Measurements from ENCODE around the gene CNTRL.
"Not testable (repeated sequence)": the region's sequence is repeated elsewhere in the genome, so short reads cannot be mapped to it uniquely, and the experiment has no call there.

Gene CNTRL

DNA sequence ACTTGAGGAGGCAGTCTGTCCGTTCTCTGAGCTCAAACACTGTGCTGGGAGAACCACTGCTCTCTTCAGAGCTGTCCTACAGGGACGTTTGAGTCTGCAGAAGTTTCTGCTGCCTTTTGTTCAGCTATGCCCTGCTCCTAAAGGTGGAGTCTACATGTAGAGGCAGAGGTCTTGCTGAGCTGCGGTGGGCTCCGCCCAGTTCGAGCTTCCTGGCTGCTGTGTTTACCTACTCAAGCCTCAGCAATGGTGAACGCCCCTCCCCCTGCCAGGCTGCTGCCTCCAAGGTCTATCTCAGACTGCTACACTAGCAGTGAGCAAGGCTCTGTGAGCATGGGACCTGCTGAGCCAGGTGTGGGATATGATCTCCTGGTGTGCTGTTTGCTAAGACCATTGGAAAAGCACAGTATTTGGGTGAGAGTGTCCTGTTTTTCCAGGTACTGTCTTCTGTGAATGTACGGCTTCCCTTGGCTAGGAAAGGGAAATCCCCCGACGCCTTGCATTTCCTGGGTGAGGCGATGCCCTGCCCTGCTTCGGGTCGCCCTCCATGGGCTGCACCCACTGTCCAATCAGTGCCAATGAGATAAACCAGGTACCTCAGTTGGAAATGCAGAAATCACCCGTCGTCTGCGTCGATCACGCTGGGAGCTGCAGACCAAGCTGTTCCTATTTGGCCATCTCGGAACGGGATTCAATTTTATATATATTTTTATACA, 58.5 kb downstream of the CNTRL start:
- peak; percentile 24 for DNase-seq

GRCh38 chr9:121135642-121136041, 60.9 kb downstream of the CNTRL start:
- DNase-seq, result no peak

DNA sequence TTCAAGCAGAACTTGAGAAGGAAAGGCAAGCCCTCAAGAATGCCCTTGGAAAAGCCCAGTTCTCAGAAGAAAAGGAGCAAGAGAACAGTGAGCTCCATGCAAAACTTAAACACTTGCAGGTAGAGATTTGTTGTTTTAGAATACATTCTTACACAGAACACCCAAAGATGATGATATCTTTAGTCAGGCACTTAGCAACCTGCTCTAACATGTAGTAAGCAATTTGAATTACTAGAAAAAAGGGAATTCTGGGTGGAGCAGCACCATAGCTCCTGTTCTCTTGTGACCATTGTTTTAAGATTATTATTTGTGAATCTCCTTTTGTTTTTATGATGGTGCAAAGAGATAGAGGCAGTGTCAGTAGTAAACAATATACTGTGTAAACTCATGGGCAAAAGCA, 63.8 kb downstream of the CNTRL start:
- no peak for DNase-seq

DNA sequence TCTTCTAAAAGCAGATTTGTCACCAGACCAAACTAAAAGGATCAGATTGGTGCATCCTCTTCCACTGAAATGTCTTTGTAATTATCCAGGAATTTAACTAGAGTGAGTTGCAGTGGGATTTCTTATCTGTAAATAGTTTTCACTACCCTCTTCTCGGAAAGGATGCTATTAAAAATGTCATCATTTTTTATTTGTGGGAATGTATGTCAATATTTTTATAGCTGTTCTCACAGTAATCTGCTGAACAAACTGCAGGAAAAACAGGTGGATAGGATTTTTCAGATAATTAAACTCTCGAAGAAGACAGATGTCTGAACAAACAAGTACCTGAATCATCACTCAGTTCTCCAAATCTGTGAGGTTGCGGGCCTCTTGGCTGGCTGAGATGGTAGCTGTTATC, 64.2 kb downstream of the CNTRL start:
- no peak for DNase-seq

- DNase-seq, result no peak
Measured at GRCh38 chr9:121140162-121140561, 65.4 kb downstream of the CNTRL start.

GRCh38 chr9:121141306-121141705, 66.6 kb downstream of the CNTRL start:
- DNase-seq, result no peak

GRCh38 chr9:121141706-121142105, 67.0 kb downstream of the CNTRL start:
- DNase-seq, result no peak

- DNase-seq, result no peak
Measured at GRCh38 chr9:121143771-121144170, 69.0 kb downstream of the CNTRL start.

DNA sequence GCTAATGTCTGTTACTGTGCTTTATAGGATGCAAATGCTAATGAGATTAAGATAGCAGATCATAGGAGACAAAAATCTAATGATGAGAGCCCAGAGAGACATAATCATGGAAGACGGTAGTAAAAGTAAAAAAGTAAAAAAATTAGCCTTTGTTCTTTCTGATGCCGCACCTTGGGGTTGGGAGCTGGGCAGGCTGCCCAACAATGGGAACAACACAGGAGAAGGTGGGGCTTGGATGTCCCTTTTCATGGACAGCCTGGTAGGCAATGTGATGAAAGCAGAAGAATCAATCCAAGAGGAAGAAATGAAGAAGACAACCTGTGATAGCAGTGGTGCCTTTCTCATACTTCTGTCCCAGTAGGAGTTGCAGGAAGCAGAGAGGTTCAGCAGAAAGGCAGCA, 69.7 kb downstream of the CNTRL start:
- DNase-seq, result no peak

DNA sequence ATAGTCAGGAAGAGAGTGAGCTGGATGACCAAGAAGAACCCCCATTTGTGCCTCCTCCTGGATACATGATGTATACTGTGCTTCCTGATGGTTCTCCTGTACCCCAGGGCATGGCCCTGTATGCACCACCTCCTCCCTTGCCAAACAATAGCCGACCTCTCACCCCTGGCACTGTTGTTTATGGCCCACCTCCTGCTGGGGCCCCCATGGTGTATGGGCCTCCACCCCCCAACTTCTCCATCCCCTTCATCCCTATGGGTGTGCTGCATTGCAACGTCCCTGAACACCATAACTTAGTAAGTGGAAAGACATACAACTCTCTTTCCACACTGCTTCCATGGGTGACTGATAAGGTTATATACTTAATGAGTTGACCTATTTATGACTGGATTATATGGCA, 75.4 kb downstream of the CNTRL start:
- DNase-seq, result no peak

DNA sequence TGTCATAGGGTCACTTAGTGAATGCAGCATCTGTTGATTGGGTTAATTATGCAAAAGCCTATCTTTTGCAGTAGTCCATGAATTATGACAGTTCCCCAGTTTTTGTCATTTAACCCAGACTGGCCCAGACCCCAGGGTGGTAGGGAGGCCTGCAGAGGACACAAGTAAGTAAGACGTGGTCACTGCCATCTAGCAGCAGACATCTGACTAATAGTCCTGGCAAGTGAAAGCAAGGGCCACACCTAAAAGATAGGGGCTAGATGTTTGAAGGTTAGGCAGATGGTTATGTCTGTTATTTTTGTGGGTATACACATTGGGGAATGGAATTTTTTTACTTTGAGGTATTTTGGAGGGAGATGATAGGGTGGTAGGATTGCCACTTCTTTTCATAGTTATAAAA, 78.9 kb downstream of the CNTRL start:
- DNase-seq, result no peak

DNA sequence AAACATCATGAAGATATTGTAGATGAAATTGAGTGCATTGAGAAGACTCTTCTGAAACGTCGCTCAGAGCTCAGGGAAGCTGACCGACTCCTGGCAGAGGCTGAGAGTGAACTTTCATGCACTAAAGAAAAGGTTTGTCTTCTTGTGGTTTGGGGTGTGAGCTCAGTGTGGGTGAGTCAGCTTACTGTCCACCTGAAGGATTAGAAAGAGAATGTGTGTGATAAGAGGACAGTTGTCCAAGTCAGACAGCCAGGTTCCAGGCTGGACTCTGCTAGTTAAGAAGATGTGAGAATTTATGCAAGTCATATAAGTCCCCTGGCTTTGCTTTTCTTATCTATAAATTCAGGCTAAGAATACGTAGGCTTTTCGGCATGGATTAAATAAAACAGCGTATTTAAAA, 80.0 kb downstream of the CNTRL start:
- no peak for DNase-seq

DNA sequence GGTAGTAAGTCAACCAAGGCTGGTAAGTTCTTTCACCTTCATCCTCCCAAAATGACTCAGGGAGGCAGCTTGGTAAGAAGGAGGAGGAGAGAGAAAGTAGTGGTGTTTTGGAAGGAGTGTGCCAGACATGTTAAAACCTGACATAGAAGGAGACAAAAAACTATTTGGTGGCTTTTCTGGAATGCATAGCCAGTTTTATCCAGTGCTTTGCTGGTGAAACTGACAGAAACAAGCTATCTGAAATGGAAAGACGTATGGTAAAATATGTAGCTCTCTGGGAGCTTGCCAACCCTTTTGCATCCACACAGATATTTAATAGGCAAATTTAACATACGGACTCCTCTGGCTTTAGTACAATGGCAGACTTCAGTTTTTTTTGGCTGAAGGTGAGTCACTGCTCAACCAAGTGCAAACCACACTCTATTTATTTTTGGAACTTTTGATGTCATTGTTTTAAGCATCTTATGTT, 81.5 kb downstream of the CNTRL start:
- DNase-seq, result no peak

GRCh38 chr9:121157939-121158338, 83.2 kb downstream of the CNTRL start:
- no peak for DNase-seq

DNA sequence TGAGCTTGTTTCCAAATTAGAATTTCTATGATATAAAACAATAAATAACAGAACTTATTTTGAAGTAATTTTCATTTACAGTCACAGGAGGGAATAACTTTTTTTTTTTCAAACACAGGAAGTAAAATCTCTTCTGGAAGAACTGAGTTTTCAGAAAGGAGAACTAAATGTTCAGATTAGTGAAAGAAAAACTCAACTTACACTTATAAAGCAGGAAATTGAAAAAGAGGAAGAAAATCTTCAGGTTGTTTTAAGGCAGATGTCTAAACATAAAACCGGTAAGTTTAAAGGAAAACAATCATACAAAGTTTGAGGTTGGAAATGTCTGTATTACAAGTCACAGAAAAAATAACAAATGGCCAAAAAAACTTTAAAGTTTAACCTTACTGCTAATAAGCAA, 85.3 kb downstream of the CNTRL start:
- no peak for DNase-seq

DNA sequence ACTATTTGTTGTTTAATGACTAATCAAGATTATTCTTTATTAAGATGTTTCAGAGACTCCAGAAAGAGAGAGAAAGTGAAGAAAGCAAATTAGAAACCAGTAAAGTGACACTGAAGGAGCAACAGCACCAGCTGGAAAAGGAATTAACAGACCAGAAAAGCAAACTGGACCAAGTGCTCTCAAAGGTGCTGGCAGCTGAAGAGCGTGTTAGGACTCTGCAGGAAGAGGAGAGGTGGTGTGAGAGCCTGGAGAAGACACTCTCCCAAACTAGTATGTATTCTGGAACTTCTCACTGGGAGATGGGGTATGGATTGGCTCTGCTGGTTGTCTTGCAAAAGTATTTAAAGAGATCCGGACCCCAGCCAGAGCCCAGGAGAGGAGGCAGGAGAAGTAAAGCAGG, 93.3 kb downstream of the CNTRL start:
- no peak for DNase-seq

- DNase-seq, result no peak
Measured at GRCh38 chr9:121169094-121169601, 94.4 kb downstream of the CNTRL start.

DNA sequence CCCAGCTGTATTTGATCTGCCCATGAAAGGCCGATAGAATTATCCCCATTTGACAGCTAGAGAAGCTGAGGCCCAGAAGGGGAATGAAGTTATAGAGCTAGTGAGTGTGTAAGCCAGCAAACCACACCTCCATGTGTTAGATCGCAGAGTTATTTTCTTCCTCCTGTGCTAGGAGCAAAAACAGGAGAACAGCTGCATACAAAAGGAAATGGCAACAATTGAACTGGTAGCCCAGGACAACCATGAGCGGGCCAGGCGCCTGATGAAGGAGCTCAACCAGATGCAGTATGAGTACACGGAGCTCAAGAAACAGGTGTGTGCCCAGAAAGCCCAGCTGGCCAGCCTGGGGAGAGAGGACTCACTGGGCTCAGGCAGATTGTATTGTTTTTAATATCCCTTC, 96.5 kb downstream of the CNTRL start:
- DNase-seq, result no peak

DNA sequence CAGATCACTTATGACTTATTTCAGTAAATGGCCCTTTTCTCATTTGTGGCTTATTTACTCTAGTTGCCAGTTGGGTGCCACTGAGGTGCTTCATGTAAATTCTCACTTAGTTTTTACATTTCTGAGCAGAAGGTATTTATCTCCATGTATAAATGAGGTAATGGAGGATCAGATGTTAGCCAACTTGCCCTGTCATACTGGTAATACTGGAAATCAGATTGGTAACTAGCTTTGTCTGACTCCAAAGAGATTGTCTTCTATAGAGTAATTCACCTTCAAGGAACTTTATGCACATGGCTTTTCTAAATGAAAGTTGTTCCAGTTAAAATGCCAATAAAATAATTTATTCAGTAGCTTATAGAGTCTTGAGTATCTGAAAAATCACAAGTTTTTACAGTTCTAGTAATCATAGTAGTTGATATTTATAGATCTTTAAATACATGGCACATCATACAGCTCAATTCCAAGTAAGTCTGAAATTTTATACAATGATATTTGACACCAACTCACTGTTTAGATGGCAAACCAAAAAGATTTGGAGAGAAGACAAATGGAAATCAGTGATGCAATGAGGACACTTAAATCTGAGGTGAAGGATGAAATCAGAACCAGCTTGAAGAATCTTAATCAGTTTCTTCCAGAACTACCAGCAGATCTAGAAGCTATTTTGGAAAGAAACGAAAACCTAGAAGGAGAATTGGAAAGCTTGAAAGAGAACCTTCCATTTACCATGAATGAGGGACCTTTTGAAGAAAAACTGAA, 98.2 kb downstream of the CNTRL start:
- no peak for DNase-seq

DNA sequence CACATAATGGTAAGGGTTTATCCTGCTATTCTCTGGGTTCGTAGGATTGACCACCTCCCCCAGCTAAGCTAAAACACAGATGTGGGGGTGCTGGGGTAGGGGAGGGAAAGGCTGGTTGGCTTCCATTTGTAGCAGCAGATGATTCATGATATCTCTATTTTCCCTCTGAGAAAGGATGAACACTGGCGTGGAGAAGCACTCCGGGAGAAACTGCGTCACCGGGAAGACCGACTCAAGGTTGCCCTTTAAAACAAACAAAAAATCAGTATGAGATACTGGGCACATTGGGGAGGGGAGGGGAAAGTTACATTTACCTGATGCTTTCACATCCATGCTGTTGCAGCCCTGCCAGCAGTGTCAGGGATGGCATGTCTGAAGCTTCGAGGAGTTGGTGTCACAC, 98.7 kb downstream of the CNTRL start:
- no peak for DNase-seq

DNA sequence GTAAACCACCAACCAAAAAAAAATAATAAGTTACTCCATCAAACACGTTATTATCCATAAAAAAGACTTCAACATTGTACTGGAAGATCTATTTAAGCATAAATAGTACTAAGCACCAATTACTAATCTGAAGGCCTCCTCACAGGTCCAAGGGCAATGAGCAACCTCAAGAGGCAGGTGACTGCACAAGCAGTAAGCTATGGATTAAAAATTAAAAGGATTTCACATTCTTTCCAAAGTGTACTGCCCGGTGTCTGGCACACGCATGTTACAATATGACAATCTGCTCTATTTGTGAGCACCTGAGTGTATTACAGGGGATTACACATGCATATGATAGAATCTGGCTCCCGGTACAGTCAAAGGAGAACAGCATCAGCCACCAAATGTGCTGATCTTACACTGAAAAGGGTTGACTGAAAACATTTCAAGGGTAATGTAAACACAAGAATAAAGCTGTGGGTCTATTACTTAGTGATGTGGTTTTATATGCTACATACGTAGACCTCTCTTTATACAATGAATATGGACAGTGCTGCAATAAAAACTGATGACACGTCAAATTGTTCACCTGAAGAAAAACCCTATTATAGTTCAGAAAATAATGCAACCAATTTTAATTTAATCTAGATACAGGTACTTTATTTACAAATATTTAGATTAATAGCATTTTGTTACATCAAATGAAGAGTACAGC, 104.1 kb downstream of the CNTRL start:
- DNase-seq, result no peak

- not testable (repeated sequence) for DNase-seq
Measured at GRCh38 chr9:121179373-121179721, 104.6 kb downstream of the CNTRL start.

- no peak for DNase-seq
Measured at GRCh38 chr9:121179930-121180681, 105.4 kb downstream of the CNTRL start.
